GM18517 (cell line): Measurements from ENCODE around the gene DOCK1.

ENCODE experiments used
- ATAC-seq: cut with Tn5 transposase; IDR thresholded peaks from one replicate; pipeline ENCODE4 v1.9.1; 2021; ENCODE audit warnings: mild to moderate bottlenecking, moderate library complexity; ENCODE audit not compliant: unreplicated experiment

The DOCK1 gene

DNA sequence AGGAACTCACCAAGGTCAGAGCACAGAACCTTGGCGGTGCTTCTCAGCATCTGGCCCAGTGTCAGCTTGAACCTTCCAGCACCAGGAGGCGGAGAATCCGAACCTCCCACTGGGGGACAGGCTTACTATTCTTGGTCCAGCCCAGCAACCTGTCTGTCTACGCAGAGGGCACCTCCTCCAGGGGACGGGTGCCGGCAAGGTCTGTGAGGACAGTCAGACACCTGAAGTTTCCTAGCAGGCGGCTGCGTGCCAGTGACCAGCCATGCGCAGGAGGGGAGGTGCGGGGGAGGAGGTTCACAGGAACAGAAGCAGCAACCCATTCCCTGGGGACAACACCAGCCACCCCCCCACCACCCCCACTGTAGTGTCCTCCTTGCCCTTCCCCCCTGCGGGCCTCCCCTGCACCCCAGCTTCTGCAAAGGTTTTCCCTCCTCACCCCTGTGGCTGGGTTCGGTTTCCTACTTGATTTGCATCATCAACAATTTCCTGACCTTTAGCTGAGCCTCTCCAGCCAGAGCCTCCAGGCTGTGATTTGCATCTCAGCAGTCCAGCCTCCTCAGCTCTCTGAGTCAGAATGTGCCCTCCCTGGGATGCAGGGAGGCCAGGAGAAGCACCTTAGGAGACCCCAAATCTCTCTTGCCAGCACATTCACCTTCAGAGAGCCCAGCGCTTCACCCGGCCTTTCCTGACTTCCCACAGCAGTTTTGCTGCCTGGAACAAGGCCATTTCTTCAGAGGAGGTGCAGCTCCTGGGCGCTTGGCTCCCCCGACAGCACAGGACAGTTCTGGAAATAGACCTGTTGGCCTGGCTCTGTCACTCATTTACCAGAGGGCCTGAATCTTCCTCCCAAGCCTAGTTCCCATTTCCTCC, 536.4 kb downstream of the DOCK1 start:
- ATAC-seq, result no peak

DNA sequence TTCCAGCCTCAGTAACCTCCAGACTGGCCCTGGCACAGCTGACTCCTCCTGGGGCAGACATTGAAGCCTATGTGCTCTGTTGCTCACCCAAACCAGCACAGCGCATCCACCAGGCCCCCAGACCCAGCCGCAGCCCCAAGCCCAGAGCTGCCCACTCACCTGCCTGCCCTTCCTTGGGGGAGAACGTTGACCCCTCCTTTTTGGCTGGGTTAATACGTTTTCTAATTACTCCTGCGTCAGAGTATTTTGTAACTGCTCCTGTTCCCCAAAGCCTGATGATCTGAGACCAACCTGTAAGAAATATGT, 536.9 kb downstream of the DOCK1 start:
- ATAC-seq, result no peak

DNA sequence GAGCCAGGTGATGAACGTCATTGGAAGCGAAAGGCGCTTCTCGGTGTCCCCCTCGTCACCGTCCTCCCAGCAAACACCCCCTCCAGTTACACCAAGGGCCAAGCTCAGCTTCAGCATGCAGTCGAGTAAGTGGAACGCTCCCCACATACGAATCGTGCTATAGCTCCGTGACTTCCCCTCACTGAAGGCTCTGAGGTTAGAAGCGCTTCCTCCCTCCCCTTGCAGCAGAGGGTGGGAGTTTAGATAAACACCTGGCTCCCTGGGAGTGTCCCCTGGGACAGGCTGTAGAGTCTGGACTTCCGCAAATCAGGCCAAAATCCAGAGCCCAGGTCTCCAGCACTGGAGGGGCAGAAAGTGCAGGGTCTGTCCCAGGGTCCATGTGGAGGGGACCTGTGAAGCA, 538.9 kb downstream of the DOCK1 start:
- ATAC-seq, result no peak

DNA sequence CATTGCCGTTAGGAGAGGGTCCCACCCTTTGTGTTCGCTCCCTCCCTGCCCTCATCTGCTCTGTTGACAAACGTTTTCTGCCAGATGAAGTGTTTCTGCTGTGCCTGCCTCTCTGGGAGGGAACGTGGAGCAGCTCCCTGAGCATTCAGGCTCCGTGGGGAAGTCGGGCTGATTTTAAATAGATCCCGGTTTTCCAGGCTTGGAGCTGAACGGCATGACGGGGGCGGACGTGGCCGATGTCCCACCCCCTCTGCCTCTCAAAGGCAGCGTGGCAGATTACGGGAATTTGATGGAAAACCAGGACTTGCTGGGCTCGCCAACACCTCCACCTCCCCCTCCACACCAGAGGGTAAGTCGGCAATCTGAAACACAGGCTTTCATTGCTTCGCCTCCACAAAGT, 542.0 kb downstream of the DOCK1 start:
- no peak for ATAC-seq

DNA sequence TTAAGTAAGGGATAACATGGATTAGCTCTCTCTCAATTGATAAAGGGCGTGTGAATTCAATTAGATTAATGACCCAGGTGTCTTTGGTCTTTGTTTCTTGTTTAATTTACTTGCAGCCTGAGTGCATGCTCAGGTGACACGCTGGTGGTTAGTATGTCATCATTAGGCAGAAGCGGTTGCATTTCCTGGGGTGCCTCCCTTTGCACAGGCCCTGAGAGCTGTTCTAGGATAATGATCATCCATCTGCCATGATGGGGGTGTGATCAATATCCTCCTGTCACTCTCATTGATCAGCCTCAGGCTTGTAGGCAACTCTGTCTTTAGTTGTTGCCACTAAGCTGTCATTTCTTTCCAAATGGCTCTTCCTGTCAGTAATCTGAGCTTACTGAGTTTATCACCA, 544.3 kb downstream of the DOCK1 start:
- no peak for ATAC-seq

DNA sequence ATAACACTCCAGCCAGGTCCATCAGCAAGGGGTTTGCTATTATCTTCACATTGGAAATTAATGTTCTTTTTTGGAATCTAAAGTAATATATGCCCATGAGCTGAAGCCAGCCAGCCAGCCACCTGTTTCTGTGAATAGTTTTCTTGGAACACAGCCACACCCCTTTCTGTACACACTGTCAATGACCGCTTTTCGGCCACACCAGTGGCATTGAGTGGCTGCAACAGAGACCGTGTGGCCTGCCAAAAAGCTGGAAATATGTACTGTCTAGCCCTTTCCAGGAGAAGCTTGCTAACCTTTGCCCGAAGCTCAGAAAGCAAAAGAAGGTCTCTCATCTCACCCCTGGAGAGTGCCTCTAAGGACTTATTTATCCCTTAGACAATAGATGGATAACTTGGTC, 545.4 kb downstream of the DOCK1 start:
- ATAC-seq, result no peak

DNA sequence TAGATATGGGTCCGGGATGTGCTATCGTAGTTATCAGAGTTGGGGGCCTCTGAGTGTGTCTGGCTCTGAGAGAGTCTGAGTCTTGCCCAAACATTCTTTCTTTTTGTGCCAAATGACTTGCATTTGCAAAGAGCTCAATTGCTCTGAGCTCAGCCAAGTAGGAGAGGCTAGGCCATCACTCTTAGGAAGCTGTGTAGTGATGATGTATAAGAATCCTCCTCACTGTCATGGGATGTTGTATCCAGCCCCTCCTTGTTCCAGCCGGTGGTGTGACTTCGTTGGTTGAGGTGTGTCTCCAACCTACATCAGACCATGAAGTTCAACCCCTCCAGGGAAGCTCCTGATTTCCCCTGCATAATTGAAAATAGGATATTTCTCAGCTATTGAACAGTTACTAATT, 546.4 kb downstream of the DOCK1 start:
- ATAC-seq, result no peak

DNA sequence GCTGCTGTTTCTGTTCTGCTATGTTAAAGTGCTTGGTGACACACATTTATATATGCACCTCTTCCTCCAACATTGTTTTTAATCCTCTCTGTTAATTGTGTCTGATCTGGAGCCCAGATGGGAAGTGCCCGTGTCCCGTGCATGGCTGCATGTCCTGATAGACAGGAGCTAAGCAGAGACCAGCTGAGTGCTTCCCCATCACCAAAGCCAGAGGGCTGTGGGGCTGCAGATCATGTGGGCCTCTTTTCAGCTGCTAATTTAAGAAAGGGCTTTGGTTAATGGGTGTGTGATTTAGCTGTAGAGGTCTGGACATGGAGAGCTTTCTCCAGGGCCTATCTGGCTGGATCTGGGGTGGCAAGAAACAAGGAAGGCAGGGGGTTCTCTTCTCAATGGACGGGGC, 547.3 kb downstream of the DOCK1 start:
- no peak for ATAC-seq

DNA sequence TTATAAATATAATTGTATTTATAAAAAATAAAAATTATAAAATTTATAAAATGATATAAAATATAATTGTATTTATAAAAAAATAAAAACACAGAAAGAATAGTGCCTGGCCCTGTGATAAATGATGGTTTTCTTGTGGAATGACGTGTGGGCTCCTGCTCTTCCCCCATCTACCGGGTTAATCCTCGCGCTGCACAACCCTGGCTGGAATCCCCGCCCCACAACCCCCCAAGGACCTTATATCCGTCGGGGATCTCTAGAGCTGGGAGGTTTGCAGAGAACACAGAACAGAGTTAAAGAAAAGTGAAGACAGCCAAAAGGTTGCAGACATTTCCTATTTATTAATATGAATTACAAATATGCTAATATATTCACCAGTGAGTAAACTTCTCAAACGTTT, 548.5 kb downstream of the DOCK1 start:
- no peak for ATAC-seq

DNA sequence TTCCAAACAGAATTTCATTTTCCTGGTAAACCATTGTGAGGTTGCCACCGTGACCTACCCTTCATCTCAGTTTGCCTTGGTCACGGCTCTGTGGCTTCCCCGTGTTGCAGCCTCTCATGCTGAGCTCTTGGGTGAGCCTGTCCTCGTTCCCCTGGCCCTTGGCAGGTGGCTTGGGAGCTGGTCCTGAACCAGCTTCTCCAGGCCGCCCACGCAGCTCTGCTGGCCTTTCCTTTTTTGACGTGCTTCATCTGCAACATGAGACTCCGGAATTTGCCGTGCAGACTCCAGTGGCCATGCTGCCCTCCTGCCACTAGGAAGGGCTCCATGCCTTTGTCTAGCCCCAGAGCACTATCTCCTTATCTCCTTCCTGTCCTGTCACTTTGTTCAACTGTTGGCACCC, 550.9 kb downstream of the DOCK1 start:
- no peak for ATAC-seq

DNA sequence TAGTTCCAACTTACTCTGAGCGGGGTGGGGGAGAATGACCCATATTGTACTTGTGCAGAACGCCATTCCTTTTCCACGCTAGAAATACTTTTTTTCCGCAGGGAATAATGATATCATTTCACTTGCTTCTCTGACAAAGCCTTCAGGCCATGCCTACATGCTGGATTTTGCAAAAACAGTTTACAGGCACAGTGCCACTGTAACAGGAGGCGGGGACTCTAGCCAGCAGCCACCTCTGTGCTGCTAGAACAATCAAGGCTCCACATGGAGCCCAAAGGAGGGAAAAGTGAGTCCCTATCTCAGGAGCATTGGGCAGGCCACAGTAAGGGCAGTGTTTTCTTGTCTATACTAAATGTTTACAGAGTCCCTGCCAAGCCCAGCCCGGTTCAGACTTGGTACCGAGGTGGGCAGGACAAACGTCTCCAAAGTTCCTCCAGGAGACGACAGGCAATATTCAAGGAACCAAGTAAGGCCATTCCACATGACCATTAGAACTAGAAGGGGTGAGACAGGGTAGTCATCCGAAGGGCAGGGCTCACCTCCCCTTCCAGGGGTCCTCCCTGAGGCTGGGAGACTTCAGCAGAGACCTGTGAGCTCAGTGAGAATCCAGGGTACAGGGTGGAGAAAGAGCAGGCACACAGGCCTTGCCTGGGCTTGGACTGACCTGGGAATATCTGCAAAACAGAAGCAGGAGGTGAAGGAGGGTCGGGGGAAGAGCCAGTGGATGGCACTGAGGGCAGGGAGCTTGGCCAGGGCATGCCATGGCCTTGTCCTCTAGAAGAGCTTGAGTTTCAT, 553.0 kb downstream of the DOCK1 start:
- ATAC-seq, result no peak

DNA sequence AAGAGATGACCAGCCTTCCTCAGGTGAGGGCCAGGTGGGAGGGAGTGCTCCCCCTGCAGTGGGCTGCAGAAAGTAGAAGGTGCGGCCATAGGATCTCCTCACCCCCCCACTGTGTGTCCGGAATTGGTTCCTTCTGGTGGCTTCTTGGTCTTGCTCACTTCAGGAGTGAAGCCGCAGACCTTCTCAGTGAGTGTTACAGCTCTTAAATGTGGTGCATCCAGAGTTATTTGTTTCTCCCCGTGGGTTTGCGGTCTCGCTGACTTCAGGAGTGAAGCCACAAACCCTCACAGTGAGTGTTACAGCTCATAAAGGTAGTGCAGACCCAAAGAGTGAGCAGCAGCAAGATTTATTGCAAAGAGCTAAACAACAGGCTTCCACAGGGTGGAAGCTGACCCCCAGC, 553.6 kb downstream of the DOCK1 start:
- no peak for ATAC-seq

DNA sequence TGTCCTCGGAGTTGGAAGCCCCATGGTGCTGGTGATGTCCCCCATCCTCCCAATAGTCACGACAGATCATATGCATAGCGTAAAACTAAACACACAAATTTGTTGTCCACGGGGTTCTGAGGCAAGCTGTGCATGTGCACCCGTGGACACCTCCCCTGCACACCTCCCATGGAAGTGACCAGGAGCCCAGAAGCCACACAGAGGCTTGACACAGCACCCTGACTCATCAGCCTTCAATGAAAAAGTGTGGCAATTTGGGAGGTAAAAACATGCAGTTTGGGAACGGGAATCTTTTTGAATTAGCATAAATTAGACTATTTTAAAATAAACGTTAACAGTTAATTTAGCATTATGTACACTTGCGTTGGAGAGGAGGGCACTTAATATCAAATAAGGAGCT, 554.7 kb downstream of the DOCK1 start:
- no peak for ATAC-seq

DNA sequence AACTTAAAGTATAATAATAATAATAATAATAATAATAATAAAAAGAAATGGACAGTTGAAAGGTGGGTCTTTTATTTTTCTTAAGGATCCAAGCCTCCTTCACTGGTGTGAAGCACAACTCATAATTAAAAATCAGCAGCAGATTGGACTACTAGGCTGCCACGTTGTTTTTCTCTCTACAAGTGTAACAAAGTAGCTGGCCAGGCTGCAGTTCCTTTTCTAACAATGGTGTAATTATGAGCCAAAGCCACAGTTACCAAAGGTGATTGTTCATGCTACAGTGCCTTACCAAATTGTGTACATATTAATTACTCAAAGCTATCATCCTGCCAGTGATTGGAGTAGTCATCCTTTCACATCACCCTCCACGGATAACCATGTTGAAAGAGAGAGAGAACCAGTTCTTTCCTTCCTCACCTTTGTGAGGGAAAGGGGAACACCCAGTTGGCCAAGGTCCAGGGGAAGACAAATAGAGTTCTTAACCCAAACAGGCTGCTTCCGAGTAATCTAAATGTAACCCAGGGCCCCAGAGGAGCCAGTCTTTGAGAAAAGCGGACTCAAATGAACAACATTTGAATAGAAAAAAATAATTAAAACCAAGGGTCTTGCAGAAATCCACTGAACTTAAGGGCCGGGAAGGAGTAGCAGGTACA, 557.5 kb downstream of the DOCK1 start:
- no peak for ATAC-seq

DNA sequence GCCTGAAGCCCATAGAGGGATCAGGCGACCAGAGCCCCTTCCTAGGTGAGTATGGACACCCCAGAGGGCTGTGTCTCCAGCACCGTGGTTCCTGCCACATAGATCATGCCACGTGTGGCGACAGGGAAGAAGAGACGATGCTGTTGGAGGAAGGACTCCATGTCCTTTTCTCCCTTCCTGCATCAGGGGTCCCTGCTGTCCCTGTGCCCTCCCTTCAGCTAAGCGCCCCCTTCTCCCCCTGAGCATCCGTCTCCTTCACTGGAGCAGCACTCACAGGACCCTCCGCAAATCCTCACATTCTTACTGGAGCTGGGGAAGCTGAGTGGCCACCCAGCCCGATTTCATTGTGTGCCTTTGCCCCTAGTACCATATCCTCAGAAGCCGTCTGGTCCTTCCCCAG, 558.3 kb downstream of the DOCK1 start:
- ATAC-seq, result no peak

DNA sequence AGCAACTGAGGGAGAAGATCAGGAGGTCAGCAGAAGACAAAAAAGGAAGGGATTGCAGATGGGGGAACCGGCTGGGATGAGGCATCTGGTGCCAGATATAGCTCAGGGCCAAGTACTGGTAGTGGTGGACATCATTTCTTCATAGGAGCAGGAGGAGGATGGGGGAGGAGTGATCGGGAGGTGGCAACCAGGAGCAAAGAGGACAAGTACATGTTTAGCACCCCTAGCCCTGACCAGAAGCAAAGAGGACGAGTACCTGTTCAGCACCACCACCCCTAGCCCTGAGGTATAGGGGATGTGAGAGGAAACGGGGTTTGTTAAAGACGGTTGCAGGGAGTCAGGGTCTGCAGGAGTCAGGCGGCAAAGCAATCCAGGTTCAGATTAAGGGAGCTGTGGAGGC, 559.3 kb downstream of the DOCK1 start:
- ATAC-seq, result no peak

DNA sequence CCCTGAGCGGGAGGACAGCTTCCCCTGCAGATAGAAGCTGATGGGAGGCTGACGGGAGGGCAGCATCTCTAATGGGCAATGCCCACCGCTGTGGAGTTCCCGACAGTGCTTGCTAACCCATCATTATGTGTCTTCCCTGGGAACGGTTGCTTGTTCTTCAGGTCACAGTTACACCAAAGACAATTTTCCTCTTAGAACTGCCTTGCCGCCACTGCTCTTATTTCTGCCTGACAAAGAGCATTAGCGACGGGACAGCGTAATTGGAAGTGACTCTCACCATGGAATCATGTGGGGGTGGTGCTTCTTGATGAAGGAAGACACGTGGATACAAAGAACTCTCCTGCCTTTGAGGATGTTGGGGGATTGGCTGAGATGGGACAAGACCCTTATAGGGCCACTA, 562.6 kb downstream of the DOCK1 start:
- no peak for ATAC-seq

DNA sequence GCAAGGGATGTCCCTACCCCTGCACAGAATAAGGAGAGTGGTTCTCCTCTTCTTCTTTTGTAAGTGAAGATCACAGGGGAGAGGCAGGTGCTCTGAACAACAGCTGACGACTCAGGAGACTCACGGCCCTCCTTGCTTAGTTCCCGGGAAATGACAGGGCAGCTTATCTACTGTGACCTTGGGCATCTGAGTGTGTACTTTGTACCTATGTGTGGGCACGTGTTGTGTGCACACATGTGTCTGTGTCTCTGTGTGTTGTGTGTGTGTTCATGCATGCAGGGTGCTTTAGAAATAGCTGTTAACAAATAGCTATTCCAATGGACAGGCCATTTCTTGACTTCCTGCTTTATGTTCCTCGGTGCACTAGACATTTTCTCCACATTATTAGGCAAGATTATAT, 563.4 kb downstream of the DOCK1 start:
- no peak for ATAC-seq

DNA sequence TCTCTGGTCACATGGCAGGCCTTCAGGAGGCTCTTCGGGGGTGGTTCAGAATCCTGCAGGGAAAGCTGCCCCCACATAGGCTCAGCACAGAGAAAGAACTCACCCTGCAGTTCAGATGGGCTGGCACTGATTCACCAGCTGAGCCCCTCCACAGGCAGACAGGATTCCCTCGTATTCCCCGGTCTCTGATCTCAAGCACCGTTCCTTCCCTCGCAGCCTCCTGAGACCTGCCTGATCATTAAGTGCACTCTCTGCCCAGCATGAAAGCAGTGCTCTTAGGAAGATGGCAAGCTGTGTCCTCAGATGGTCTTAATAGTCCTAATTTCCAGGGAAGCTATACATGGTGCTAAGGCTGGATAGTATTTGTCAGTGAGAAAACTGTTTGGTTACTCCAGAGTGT, 565.7 kb downstream of the DOCK1 start:
- no peak for ATAC-seq

DNA sequence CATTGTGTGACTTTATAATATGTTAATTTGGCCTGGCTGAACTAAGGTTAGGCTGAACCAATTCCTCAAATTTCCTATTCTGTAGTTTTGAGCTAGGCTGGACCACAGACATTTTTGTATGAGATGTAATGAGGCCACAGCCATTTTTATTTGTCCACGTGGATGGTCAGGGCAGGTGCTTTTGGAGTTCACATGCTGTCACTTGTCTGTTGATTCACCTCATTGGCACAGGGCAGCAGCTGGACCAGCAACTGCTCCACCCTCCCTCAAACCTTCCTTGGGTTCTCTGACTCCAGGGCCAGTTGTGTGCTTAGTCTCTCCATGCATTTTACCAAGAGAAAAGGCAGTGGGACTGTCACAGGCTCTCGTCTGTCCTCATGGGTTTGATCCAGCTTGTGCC, 567.7 kb downstream of the DOCK1 start:
- no peak for ATAC-seq

DNA sequence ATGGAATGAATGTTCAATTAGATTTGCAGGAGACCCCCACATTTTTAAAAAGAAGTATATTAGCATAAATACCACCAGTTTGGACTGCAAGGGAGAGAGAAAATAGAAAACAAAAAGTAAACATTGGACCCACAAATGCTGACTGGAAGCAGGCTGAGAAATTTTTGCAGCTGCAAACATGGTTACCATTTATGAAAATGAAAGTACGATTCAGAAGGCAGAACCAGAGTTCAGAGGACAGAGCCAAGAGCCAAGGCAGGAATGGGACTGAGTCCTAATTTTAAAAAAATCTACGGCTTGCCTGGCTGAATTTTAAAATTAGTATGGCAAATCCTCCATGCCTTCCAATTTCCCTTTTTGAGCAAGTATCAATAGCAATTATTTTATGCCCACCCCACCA, 569.3 kb downstream of the DOCK1 start:
- no peak for ATAC-seq
